ENCODE measurements around the gene ARHGAP26.

Gene ARHGAP26

GRCh38 chr5:142878111-142878510, 107.9 kb downstream of the ARHGAP26 start:
- no peak for DNase-seq

DNA sequence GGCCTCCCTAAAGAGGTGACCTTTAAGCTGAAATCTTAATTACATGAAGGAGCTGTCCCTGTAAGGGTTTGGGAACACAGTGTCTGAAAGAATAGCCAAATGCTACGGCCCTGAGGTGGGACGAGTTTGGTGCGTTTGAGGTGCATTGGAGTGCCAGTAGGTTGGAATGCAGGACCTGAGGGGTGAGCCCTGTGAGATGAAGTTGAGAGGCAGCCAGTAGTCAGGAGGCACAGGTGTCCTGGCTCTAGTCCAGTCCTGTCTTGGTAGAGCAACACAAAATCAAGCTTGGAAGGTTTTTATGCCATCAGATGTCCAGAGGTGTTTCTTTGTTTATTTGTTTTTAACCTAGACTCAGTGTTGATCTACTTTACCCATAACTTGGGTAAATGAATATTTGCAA, 108.5 kb downstream of the ARHGAP26 start:
- DNase-seq, result no peak

DNA sequence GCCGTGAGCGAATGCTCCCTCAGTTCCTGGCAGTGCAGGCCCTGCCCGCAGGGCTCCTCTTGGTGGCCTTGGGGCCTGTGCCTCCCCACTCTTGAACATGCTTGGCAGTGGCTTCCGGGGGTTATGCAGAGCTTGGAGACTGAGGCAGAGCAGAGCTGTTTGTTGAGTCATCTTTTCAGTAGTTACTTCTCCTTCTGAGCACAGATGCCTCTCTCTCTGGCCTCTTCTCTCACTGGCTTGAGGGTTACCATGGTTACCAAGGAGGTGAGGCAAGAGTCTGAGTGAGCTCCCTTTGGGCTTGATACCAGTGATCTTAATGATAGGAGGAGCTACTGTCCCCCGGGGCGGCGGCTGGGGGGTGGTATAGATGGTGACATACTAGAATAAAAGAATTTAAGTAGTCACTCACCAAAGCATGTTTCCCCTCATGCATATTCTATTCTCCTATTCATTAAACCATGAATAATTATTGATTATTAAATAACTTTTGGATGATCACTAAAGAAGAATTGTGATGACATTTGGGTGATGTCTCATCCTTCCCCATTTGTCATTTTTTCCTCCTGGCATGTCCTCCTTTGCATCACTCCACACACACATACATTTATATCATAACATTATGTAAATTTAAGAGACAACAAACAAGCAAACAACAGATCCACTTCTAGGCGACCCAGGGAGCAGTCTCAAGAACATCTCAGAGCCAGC, 111.1 kb downstream of the ARHGAP26 start:
- no peak for DNase-seq

GRCh38 chr5:142881784-142882126, 111.6 kb downstream of the ARHGAP26 start:
- DNase-seq, result no peak

DNA sequence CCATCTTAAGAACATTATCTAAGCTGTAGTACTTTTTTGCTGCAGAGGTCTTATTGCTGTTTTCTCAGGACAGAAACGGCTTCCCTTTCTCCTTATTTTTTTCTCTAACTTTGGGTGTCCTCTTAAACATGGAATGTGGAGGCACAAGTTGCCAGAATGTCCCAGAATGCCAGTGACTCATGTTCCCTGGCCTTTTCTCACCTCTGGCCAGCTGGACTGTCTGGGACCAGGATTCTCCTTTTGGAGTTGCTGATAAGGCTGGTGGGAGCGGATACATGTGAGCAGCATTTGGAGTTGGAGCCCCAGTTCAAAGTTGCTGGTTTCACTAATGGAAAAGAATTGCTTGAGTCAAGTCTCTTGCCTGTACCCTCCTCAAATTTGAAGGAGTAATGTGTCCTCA, 112.8 kb downstream of the ARHGAP26 start:
- no peak for DNase-seq

GRCh38 chr5:142883438-142883837, 113.3 kb downstream of the ARHGAP26 start:
- no peak for DNase-seq

GRCh38 chr5:142884029-142884428, 113.9 kb downstream of the ARHGAP26 start:
- no peak for DNase-seq

- DNase-seq, result no peak
These were observed 116.0 kb downstream of the ARHGAP26 start for GRCh38 chr5:142886211-142886610.

GRCh38 chr5:142886956-142887355, 116.8 kb downstream of the ARHGAP26 start:
- DNase-seq, result no peak

GRCh38 chr5:142888469-142889085, 118.4 kb downstream of the ARHGAP26 start:
- no peak for DNase-seq

GRCh38 chr5:142892021-142892420, 121.8 kb downstream of the ARHGAP26 start:
- no peak for DNase-seq

DNA sequence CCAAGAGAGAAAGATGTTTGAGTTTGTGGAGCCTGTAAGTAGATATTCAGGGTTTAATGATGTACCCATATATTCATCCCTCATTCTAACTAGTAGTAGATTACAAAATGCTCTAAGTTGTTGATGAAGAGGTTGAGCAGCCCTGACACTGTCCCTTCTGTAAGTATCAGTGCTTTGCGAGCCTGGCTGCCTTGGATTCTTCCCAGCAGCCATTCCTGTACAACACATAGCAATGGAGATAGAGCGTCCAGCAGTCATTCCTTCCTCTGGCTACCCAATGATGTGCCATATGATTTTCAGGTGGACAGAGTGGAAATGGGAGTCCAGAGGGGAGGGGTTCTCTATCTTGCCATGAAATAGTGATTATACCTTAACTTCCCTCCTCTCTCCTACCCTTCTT, 124.1 kb downstream of the ARHGAP26 start:
- no peak for DNase-seq

GRCh38 chr5:142894749-142895148, 124.6 kb downstream of the ARHGAP26 start:
- no peak for DNase-seq

GRCh38 chr5:142896325-142897007, 126.3 kb downstream of the ARHGAP26 start:
- no peak for DNase-seq

DNA sequence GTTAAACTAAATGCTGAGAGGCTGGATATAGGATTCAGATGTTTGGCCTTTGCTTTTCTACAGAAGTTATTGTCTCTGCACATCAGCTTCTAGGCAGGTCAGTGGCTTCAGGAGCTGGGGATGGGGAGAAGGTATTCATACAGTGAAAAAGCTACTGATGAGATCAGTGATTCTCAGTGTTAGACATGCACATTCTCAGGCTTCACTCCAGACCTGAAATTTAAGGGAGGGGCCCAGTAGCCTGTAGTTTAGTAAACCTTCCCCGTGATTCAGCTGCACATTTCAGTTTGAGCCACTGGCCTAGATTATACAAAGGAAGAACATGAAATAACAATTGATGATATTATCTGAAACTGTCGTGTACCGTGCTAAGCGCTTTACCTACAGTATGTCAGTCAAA, 127.2 kb downstream of the ARHGAP26 start:
- no peak for DNase-seq

GRCh38 chr5:142900927-142901326, 130.8 kb downstream of the ARHGAP26 start:
- DNase-seq, result no peak

GRCh38 chr5:142901476-142902185, 131.5 kb downstream of the ARHGAP26 start:
- DNase-seq, result no peak

- DNase-seq, result no peak
These were observed 132.2 kb downstream of the ARHGAP26 start for GRCh38 chr5:142902186-142902965.

DNA sequence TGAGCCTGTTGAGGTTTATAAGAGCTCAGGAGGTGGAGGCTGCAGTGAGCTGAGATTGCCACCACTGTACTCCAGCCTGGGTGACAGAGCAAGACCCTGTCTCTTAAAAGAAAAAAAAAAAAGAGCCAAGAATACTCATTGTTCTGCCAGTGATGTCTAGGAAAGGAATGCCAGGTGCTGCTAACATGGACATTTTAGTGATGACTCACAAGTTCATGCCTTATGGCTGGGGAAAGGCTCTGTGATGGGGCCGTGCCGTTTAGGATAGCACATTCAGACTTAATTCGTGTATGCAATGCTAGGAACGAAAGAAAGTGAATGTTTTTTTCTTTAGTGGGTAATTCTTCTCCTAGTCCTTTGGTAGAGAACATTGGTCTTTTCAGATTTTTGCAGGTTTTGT, 134.2 kb downstream of the ARHGAP26 start:
- no peak for DNase-seq

GRCh38 chr5:142905348-142905747, 135.2 kb downstream of the ARHGAP26 start:
- DNase-seq, result no peak

GRCh38 chr5:142906863-142907671, 136.9 kb downstream of the ARHGAP26 start:
- DNase-seq, result no peak

- no peak for DNase-seq
These were observed 138.5 kb downstream of the ARHGAP26 start for GRCh38 chr5:142908659-142909058.
